Measurements from ENCODE around the gene RNF14. TPM values are rescaled to one million over a fixed set of nuclear protein-coding genes. Genes with fewer than 3 reads are reported as not detected.

RNF14 gene
- total RNA-seq (2021) (26.6 and 29.7 TPM in 2 replicates), Bru-seq, nascent RNA (percentile 70 among the genes with signal in this experiment), BruChase-seq, experiment 1, labeled RNA remaining after a 2-hour chase (percentile 64 among the genes with signal in this experiment), BruChase-seq, experiment 2, labeled RNA remaining after a 6-hour chase (percentile 72 among the genes with signal in this experiment)
- long read RNA-seq, full-length matches to known transcripts: 25 of 53 reads
- long read RNA-seq, partial matches to known transcripts: 3 of 53 reads
- long read RNA-seq, other reads (novel, unspliced or antisense): 25 of 53 reads

- ChIA-PET POLR2A (ENCODE audit: unreplicated experiment) (interaction anchor here (0.5 to 1.3 kb wide), 6 partner anchors 8 to 385 kb away, joined by 3 to 14 read pairs (median 4); partner anchors contain the start of gene DELE1), CTCF (interaction anchor here (0.6 to 1.9 kb wide), 10 partner anchors 8 to 652 kb away, joined by 3 to 17 read pairs (median 5); no protein-coding TSS in a partner anchor)
- peaks cover 42% of the 10 kb centered on the region for H3F3A ChIP-seq (ENCODE audit: insufficient read depth, low read depth)
- TF ChIP-seq EZH2 (IDR thresholded peaks at IDR 0.05; ENCODE audit: low read depth): no peak
- TF ChIP-seq CTCF (conservative IDR thresholded peaks at IDR 0.05): peak; percentile 96
- intact Hi-C loops (cut with micrococcal nuclease; ENCODE audit: unreplicated experiment): loop anchor here (2.0 to 10.0 kb wide), 2 partner anchors 78 to 374 kb away; no protein-coding TSS in a partner anchor
- H3K4me2 ChIP-seq: peak within 1 kb of the TSS; percentile 80
- peak within 1 kb of the TSS; percentile 74 for H3K4me3 ChIP-seq
- TSS peak; percentile 93 for BruUV-seq (replicated peaks)
- H3K27me3 ChIP-seq (ENCODE audit: insufficient read depth, low read depth): no peaks in the 10 kb centered on the region
- H3K4me1 ChIP-seq (replicated peaks; ENCODE audit: insufficient read depth): peaks cover 20% of the 10 kb centered on the region
- DNase-seq: peak; percentile 87 to 94
- peaks cover under 1% of the 10 kb centered on the region; the same call in 1 of the 2 replicates for H3K9me3 ChIP-seq (ENCODE audit: insufficient read depth, low read depth)
- peaks cover 21% of the 10 kb centered on the region for H3K79me2 ChIP-seq (ENCODE audit: low read depth)
- peak within 1 kb of the TSS; percentile 96 for H2AFZ ChIP-seq
- peak within 1 kb of the TSS; percentile 77 for H3K27ac ChIP-seq
- peaks cover 4% of the 10 kb centered on the region; the same call in 1 of the 2 replicates for H3K36me3 ChIP-seq (ENCODE audit: low read depth)
- no peaks in the 10 kb centered on the region for H3K9me2 ChIP-seq (ENCODE audit: insufficient read depth)
- no peaks in the 10 kb centered on the region for H4K20me1 ChIP-seq (ENCODE audit: insufficient read depth)
Measured at GRCh38 chr5:141968914-141969608, at the start of gene RNF14. Gene RNF14 (plus strand): TSS chr5:141969105. CDS start chr5:141973589, 4,484 bp downstream.

- Histone ChIP-seq H3K36me3 (ENCODE audit: low read depth) (no peaks in the 10 kb centered on the region), H3K27ac (no peak overlapping the region), H3K27me3 (ENCODE audit: insufficient read depth, low read depth) (no peaks in the 10 kb centered on the region), H3K79me2 (ENCODE audit: low read depth) (peaks cover 17% of the 10 kb centered on the region), H3F3A (ENCODE audit: insufficient read depth, low read depth) (peaks cover 14% of the 10 kb centered on the region; the same call in 1 of the 2 replicates), H3K4me2 (no peak overlapping the region), H4K20me1 (ENCODE audit: insufficient read depth) (0 out of 2 replicates have a peak, but pooled peaks cover 4% of the 10 kb centered on the region), H3K4me1 (replicated peaks; ENCODE audit: insufficient read depth) (peaks cover 18% of the 10 kb centered on the region), H2AFZ (no peak overlapping the region), H3K4me3 (no peak overlapping the region), H3K9me3 (ENCODE audit: insufficient read depth, low read depth) (no peaks in the 10 kb centered on the region), H3K9me2 (ENCODE audit: insufficient read depth) (no peaks in the 10 kb centered on the region)
- ChIA-PET POLR2A (ENCODE audit: unreplicated experiment) (no interaction called here), CTCF (no interaction called here)
- no peak for TF ChIP-seq CTCF (conservative IDR thresholded peaks at IDR 0.05)
- no peak for TF ChIP-seq EZH2 (IDR thresholded peaks at IDR 0.05; ENCODE audit: low read depth)
- intact Hi-C loops (cut with micrococcal nuclease; ENCODE audit: unreplicated experiment): loop anchor here (5.0 kb wide), 1 partner anchor 42 kb away; the partner anchor contains the start of gene PCDH1
- no peak for DNase-seq
- no TSS peak for BruUV-seq (replicated peaks)
Measured at GRCh38 chr5:141919218-141920119, 49.4 kb upstream of the RNF14 start.
